WTC11 (cell line): ENCODE measurements around the gene KNTC1.

Source experiments
- CREB1 ChIP-seq: sonication (generic); formaldehyde crosslinking; IDR thresholded peaks from 2 replicates; pipeline ENCODE4 v1.8.0; 2023; ENCODE audit warnings: mild to moderate bottlenecking, missing genetic modification reagents
- JUN ChIP-seq: sonication (generic); formaldehyde crosslinking; IDR thresholded peaks from 2 replicates; pipeline ENCODE4 v1.8.0; 2023; ENCODE audit warnings: mild to moderate bottlenecking, missing genetic modification reagents
- KAT7 ChIP-seq: sonication (generic); formaldehyde crosslinking; IDR thresholded peaks from 2 replicates; pipeline ENCODE4 v1.8.1; 2023; ENCODE audit warnings: missing genetic modification reagents, mild to moderate bottlenecking, borderline replicate concordance
- NR2C2 ChIP-seq: sonication (generic); formaldehyde crosslinking; IDR thresholded peaks from 2 replicates; pipeline ENCODE4 v1.8.0; 2022; ENCODE audit warnings: mild to moderate bottlenecking, missing genetic modification reagents
- TCF7 ChIP-seq: sonication (generic); formaldehyde crosslinking; IDR thresholded peaks from 2 replicates; pipeline ENCODE4 v1.8.0; 2022; ENCODE audit warnings: mild to moderate bottlenecking, low read depth, missing genetic modification reagents, moderate library complexity
- ZNF121 ChIP-seq: sonication (generic); formaldehyde crosslinking; IDR thresholded peaks from 2 replicates; pipeline ENCODE4 v1.8.0; 2023; ENCODE audit warnings: missing genetic modification reagents
- TF ChIP-seq, protein P1 (sequence below): fragments of 200-600 bp; IDR thresholded peaks from 2 replicates; pipeline ENCODE4 v1.8.0; 2022; ENCODE audit warnings: antibody characterized with exemption
- TF ChIP-seq, protein P2 (sequence below): sonication (generic); formaldehyde crosslinking; IDR thresholded peaks from 2 replicates; pipeline ENCODE4 v1.8.1; 2023; ENCODE audit warnings: mild to moderate bottlenecking, moderate library complexity, missing genetic modification reagents
- TF ChIP-seq, protein P3 (sequence below): sonication (generic); formaldehyde crosslinking; IDR thresholded peaks from 2 replicates; pipeline ENCODE4 v1.8.1; 2022; ENCODE audit warnings: missing genetic modification reagents, borderline replicate concordance
- TF ChIP-seq, protein P4 (sequence below): sonication (generic); formaldehyde crosslinking; IDR thresholded peaks from 2 replicates; pipeline ENCODE4 v1.8.1; 2022; ENCODE audit warnings: mild to moderate bottlenecking, missing genetic modification reagents, moderate library complexity, borderline replicate concordance
- TF ChIP-seq, protein P5 (sequence below): fragments of 250-450 bp; sonication (Bioruptor Pico); conservative IDR thresholded peaks from 2 replicates; pipeline ENCODE4 v1.9.0; 2021; ENCODE audit warnings: mild to moderate bottlenecking
- TF ChIP-seq, protein P6 (sequence below): sonication (generic); formaldehyde crosslinking; IDR thresholded peaks from 2 replicates; pipeline ENCODE4 v1.8.1; 2022; ENCODE audit warnings: mild to moderate bottlenecking, moderate library complexity, missing genetic modification reagents
- TF ChIP-seq, protein P7 (sequence below): sonication (generic); formaldehyde crosslinking; IDR thresholded peaks from 2 replicates; pipeline ENCODE4 v1.8.1; 2023; ENCODE audit warnings: mild to moderate bottlenecking, missing genetic modification reagents

DNA sequence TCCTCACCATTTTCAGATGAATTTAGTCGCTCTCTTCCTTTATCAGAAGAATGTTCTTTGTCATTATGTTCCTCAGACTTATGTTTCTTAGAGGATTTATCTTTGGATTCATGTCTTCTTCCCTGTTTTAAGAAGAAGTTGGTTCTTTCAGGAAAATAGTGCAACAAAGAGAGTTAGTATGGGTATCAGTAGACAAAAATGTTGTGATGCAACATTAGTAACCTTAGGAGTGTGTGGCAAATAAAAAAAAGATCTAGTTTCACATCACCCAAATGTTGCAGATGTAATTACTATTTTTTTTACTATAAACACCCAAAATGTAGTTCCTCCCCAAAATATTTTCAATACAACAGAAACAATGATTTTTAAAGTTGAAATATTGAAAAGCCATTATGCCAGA, 8.1 kb upstream of the KNTC1 start:
- TF ChIP-seq KAT7 (CRISPR knock-in tag) = no peak
- TF ChIP-seq, protein P1, sequence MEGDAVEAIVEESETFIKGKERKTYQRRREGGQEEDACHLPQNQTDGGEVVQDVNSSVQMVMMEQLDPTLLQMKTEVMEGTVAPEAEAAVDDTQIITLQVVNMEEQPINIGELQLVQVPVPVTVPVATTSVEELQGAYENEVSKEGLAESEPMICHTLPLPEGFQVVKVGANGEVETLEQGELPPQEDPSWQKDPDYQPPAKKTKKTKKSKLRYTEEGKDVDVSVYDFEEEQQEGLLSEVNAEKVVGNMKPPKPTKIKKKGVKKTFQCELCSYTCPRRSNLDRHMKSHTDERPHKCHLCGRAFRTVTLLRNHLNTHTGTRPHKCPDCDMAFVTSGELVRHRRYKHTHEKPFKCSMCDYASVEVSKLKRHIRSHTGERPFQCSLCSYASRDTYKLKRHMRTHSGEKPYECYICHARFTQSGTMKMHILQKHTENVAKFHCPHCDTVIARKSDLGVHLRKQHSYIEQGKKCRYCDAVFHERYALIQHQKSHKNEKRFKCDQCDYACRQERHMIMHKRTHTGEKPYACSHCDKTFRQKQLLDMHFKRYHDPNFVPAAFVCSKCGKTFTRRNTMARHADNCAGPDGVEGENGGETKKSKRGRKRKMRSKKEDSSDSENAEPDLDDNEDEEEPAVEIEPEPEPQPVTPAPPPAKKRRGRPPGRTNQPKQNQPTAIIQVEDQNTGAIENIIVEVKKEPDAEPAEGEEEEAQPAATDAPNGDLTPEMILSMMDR = no peak
- TF ChIP-seq, protein P2, sequence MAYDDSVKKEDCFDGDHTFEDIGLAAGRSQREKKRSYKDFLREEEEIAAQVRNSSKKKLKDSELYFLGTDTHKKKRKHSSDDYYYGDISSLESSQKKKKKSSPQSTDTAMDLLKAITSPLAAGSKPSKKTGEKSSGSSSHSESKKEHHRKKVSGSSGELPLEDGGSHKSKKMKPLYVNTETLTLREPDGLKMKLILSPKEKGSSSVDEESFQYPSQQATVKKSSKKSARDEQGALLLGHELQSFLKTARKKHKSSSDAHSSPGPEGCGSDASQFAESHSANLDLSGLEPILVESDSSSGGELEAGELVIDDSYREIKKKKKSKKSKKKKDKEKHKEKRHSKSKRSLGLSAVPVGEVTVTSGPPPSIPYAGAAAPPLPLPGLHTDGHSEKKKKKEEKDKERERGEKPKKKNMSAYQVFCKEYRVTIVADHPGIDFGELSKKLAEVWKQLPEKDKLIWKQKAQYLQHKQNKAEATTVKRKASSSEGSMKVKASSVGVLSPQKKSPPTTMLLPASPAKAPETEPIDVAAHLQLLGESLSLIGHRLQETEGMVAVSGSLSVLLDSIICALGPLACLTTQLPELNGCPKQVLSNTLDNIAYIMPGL = no peak
- no peak for TF ChIP-seq ZNF121 (CRISPR knock-in tag)
- no peak for TF ChIP-seq CREB1 (CRISPR knock-in tag)
- TF ChIP-seq, protein P3, sequence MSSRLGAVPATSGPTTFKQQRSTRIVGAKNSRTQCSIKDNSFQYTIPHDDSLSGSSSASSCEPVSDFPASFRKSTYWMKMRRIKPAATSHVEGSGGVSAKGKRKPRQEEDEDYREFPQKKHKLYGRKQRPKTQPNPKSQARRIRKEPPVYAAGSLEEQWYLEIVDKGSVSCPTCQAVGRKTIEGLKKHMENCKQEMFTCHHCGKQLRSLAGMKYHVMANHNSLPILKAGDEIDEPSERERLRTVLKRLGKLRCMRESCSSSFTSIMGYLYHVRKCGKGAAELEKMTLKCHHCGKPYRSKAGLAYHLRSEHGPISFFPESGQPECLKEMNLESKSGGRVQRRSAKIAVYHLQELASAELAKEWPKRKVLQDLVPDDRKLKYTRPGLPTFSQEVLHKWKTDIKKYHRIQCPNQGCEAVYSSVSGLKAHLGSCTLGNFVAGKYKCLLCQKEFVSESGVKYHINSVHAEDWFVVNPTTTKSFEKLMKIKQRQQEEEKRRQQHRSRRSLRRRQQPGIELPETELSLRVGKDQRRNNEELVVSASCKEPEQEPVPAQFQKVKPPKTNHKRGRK (CRISPR knock-in tag) = no peak
- TF ChIP-seq, protein P4, sequence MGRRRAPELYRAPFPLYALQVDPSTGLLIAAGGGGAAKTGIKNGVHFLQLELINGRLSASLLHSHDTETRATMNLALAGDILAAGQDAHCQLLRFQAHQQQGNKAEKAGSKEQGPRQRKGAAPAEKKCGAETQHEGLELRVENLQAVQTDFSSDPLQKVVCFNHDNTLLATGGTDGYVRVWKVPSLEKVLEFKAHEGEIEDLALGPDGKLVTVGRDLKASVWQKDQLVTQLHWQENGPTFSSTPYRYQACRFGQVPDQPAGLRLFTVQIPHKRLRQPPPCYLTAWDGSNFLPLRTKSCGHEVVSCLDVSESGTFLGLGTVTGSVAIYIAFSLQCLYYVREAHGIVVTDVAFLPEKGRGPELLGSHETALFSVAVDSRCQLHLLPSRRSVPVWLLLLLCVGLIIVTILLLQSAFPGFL (CRISPR knock-in tag) = no peak
- TF ChIP-seq NR2C2 (CRISPR knock-in tag) = no peak
- TF ChIP-seq, protein P5, sequence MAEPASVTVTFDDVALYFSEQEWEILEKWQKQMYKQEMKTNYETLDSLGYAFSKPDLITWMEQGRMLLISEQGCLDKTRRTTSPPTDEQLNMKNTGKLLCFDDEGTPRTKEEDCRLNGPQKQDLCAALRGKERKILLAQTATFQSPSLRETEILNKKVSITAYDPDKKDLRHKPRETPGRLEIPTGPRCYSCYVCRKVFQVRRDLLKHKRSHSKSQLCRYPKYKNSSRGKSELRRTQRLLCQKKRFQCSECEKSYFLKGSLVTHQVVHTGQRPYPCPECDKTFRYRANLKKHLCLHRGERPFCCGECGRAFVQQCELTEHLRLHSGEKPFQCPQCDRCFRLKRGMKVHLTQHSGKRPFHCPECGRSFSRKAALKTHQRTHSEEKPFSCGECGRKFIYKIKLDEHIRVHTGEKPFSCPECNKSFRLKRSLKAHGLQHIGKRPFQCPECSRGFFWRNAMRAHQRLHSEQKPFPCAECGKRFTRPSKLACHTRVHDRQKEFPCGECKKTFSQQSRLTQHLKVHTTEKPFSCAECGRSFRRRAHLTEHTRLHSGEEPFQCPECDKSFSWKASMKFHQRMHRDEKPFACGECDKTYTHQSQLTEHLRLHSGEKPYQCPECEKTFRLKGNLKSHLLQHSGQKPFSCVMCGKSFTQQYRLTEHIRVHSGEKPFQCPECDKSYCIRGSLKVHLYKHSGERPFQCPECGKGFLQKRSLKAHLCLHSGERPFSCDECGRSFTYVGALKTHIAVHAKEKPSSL (CRISPR knock-in tag) = no peak
- TF ChIP-seq, protein P6, sequence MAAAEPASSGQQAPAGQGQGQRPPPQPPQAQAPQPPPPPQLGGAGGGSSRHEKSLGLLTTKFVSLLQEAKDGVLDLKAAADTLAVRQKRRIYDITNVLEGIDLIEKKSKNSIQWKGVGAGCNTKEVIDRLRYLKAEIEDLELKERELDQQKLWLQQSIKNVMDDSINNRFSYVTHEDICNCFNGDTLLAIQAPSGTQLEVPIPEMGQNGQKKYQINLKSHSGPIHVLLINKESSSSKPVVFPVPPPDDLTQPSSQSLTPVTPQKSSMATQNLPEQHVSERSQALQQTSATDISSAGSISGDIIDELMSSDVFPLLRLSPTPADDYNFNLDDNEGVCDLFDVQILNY (CRISPR knock-in tag) = no peak
- TF ChIP-seq JUN (CRISPR knock-in tag) = no peak
- TF ChIP-seq, protein P7, sequence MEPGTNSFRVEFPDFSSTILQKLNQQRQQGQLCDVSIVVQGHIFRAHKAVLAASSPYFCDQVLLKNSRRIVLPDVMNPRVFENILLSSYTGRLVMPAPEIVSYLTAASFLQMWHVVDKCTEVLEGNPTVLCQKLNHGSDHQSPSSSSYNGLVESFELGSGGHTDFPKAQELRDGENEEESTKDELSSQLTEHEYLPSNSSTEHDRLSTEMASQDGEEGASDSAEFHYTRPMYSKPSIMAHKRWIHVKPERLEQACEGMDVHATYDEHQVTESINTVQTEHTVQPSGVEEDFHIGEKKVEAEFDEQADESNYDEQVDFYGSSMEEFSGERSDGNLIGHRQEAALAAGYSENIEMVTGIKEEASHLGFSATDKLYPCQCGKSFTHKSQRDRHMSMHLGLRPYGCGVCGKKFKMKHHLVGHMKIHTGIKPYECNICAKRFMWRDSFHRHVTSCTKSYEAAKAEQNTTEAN = no peak
- no peak for TF ChIP-seq TCF7
